ENCODE results near the gene TMEM115.

Gene TMEM115

GRCh38 chr3:50358911-50359759 is at the start of gene TMEM115:
Gene TMEM115 (minus strand): TSS chr3:50359521. CDS start chr3:50359063, 458 bp downstream.
- DNase-seq (ENCODE audit: low spot score): peak; percentile 100

- no peak for DNase-seq (ENCODE audit: low spot score)
These were observed 49.2 kb upstream of the TMEM115 start for GRCh38 chr3:50408443-50408944.

GRCh38 chr3:50406487-50406886 is 47.2 kb upstream of the TMEM115 start:
- no peak for DNase-seq (ENCODE audit: low spot score)

- no peak for DNase-seq (ENCODE audit: low spot score)
These were observed 45.9 kb upstream of the TMEM115 start for GRCh38 chr3:50405249-50405648.

GRCh38 chr3:50401978-50402595 is 42.8 kb upstream of the TMEM115 start:
- no peak for DNase-seq (ENCODE audit: low spot score)

GRCh38 chr3:50396502-50396901 is 37.2 kb upstream of the TMEM115 start:
- DNase-seq (ENCODE audit: low spot score): no peak

- DNase-seq (ENCODE audit: low spot score): no peak
These were observed 35.9 kb upstream of the TMEM115 start for GRCh38 chr3:50395070-50395860.

GRCh38 chr3:50393061-50393460 is 33.7 kb upstream of the TMEM115 start:
- DNase-seq (ENCODE audit: low spot score): no peak

GRCh38 chr3:50392101-50392715 is 32.9 kb upstream of the TMEM115 start:
- DNase-seq (ENCODE audit: low spot score): no peak

GRCh38 chr3:50390508-50391224 is 31.3 kb upstream of the TMEM115 start:
- DNase-seq (ENCODE audit: low spot score): no peak

GRCh38 chr3:50389414-50389767 is 30.1 kb upstream of the TMEM115 start:
- DNase-seq (ENCODE audit: low spot score): no peak

- no peak for DNase-seq (ENCODE audit: low spot score)
These were observed 29.5 kb upstream of the TMEM115 start for GRCh38 chr3:50388720-50389413.

- no peak for DNase-seq (ENCODE audit: low spot score)
These were observed 28.8 kb upstream of the TMEM115 start for GRCh38 chr3:50388016-50388719.

GRCh38 chr3:50385754-50386153 is 26.4 kb upstream of the TMEM115 start:
- no peak for DNase-seq (ENCODE audit: low spot score)

GRCh38 chr3:50383750-50384149 is 24.4 kb upstream of the TMEM115 start:
- DNase-seq (ENCODE audit: low spot score): no peak

GRCh38 chr3:50382722-50383121 is 23.4 kb upstream of the TMEM115 start:
- no peak for DNase-seq (ENCODE audit: low spot score)

- DNase-seq (ENCODE audit: low spot score): no peak
These were observed 22.1 kb upstream of the TMEM115 start for GRCh38 chr3:50381383-50381782.

- DNase-seq (ENCODE audit: low spot score): no peak
These were observed 21.2 kb upstream of the TMEM115 start for GRCh38 chr3:50380405-50381085.

GRCh38 chr3:50378757-50379156 is 19.4 kb upstream of the TMEM115 start:
- DNase-seq (ENCODE audit: low spot score): no peak

GRCh38 chr3:50378024-50378423 is 18.7 kb upstream of the TMEM115 start:
- no peak for DNase-seq (ENCODE audit: low spot score)

All from putamen (tissue), 1 donor.